HT1080 (cell line): Measurements from ENCODE around the gene CACNA2D3. TPM values are rescaled to one million over a fixed set of nuclear protein-coding genes. Genes with fewer than 3 reads are reported as not detected.

ENCODE experiments used
- DNase-seq: peaks from one replicate; pipeline ENCODE4 v3.0.0-alpha.2; 2015; ENCODE audit warnings: low read depth
- total RNA-seq: library from RNA; depleted of rRNA; stranded (reverse); fragments of >200 nt; shearing (Covaris generic); gene quantifications from 2 replicates; pipeline ENCODE4 v1.2.3, GENCODE V29; 2014

The CACNA2D3 gene
- total RNA-seq, 1 experiment from 2014 or later: 0.14 TPM

DNA sequence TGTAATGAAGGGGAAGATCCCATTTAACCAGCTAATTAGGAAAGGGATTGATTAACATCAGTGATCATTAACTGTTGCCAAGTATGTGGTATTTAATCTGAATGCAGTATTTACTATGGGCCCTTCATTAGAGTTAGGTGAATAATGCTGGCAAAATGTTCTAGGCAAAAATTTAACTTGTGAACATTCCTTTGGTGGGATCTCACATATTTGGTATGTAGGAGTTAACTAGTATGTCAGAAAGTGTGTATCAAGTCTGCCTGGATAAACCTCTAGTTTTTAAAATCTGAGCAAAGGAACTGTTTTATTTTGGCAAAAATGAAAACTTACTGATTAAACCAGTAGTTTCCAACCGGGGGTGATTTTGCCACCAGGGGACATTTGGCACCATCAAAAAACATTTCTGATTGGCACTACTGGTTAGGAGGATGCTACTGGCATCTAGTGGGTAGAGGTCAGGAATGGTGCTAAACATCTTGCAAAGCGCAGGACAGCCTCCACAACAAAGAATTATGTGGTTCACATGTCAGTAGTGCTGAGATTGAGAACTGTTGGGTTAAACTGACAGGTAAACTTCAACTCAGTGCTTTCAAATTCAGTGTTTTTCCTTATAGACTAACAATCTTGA is 783.0 kb downstream of the CACNA2D3 start:
- no peak for DNase-seq

- DNase-seq: no peak
Measured at GRCh38 chr3:54905920-54906319, 783.6 kb downstream of the CACNA2D3 start.

DNA sequence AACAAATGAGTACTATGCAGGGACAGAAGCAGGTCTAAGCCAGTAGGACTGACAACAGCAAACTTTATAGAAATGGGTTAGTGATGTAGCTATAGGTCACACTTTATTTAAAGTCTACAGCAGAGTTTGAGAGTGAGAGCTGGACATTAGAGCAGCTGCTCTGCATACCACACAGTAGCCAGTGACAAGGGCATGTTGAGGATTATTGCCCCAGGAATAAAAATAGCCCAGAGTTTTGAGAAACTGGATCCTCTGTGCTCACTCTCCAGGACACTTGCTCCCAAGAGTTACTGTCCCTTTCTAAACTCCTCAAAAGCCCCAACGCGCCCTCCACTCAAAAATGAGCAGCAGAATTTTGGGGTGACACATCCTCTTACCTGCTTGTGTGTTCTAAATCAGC is 784.4 kb downstream of the CACNA2D3 start:
- DNase-seq: no peak

DNA sequence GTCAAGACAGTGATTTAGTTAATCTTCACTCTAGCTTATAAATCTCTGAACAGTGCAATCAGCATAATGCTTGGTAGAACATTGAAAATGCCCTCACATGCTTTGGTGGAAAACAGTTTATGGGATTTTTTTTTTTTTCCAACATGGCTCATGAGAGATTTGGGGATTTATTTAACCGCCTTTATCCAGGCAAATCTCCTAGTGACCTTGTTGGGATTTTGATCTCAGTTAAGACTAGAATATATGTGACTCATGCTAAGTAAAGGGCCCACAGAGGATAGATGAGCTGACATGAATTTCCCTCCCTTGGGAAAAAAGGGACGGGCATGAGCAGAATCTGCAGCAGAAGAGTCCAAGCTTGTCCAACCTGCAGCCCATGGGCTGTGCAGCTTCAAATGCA is 786.8 kb downstream of the CACNA2D3 start:
- DNase-seq: no peak

- DNase-seq: no peak
Measured at GRCh38 chr3:54914180-54914579, 791.8 kb downstream of the CACNA2D3 start.

- no peak for DNase-seq
Measured at GRCh38 chr3:54915181-54915580, 792.8 kb downstream of the CACNA2D3 start.

GRCh38 chr3:54915976-54916375 is 793.6 kb downstream of the CACNA2D3 start:
- no peak for DNase-seq

- no peak for DNase-seq
Measured at GRCh38 chr3:54916732-54917131, 794.4 kb downstream of the CACNA2D3 start.

DNA sequence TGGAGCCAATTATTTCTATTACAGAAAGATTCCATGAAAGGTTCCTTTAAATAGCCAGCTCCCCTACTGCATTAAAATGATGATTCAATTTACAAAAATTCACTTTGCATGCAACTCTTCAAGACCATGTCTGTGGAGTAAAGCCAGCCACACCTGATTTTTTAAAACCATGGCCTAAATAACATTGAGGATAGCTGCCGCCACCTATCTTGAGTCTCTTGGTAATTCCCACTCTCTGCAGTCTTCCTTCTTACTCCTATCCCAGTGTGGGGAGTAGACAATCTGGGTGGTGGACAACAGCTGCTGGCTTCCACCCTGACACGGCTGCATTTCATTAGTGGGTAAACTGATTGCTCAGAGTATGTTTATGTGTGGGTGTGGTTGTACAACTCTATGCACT is 794.8 kb downstream of the CACNA2D3 start:
- DNase-seq: no peak

DNA sequence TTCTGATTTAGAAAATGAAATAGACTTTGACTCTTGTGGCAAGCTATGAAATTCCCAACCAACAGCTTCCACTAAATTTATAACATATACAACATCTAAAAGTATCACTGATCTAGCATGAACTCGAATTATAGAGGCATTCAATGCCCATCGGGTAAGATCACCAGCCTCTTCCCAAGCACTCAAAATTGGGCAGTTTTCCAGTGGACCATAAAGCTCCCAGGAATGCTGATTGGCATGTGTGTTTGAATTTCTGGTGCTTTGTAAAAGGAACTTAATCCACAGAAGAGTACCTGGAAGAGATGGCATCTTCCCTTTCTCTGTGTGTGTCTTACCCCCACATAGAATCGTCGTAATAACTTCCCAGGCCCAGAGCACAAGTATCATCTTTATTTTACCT is 795.5 kb downstream of the CACNA2D3 start:
- DNase-seq: no peak

GRCh38 chr3:54918516-54918915 is 796.2 kb downstream of the CACNA2D3 start:
- DNase-seq: no peak

DNA sequence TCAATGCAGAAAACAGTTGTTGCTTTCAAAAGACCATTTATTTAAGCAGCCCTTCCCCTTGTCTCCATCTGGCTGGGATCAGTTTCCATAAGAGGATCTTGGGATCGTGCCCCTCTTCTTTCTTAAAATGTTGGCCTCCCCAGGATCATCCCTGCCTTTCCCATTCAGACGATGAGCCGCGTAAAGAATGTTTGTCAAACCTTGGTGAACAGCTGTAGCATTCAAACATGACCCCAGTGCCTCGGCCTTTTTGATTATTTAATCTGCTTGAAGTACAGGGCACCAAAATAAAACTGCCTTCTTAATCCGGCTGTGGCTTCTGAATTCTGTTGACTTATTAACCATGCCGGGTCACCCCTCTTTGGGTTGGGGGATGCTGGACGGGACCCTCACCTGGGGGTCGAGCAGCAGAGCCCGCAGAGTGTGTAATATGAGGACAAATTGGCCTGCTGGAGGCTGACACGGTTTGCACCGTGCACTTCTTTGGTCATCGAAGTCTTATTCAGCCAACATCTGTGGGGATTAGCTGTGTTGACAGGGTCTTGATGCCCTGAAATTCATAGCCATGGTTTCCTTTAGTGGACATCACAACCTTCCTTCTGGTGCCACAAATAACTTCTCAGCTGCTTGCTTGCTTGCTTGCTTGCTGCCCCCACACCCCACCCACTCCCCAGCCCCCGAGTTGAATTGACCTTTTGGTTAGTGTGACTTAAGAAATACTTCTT is 805.9 kb downstream of the CACNA2D3 start, which contains the start of gene LRTM1:
TSS of gene LRTM1 (minus strand) at position 14 of the 725 bp plus-strand sequence. CDS start 148 bp downstream, outside the sequence.
- DNase-seq: no peak

DNA sequence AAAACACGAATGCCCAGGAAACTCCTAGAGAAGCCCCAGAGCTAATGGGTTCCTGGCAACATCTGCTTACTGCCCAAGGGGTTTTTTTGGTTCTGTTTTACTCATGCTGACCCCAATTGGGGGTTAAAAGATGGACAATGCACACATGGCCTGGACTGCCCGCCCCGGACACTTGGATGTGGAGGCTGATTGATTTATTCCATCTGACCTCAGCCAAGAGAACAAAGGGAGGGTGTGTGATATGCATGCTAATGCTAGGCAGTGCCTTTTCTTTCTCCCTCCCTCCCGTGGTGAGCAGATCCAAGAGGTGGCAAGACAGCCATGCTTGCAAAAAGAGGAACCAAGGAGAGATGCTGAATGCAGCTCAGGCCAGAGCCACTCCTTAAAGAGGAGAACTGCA is 808.8 kb downstream of the CACNA2D3 start:
- DNase-seq: no peak

DNA sequence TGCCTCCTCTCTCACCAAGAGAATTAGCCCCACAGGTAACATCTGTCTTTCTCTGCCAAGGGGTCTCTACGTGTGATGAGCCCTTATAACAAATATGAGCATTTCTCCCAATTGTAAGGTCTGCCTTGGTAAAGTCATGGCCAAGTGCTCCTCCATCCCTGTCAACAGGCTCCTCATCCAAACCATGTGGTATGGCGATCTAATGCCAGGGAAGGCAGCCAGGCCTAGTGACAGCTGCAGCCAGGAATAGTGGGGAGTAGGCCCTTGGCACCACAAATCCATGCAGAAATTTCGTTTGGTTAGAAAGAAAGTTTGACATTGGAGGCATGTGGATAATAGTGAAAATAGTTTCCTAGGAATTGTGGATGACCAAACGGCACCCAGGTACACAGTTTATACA is 810.3 kb downstream of the CACNA2D3 start:
- DNase-seq: no peak

DNA sequence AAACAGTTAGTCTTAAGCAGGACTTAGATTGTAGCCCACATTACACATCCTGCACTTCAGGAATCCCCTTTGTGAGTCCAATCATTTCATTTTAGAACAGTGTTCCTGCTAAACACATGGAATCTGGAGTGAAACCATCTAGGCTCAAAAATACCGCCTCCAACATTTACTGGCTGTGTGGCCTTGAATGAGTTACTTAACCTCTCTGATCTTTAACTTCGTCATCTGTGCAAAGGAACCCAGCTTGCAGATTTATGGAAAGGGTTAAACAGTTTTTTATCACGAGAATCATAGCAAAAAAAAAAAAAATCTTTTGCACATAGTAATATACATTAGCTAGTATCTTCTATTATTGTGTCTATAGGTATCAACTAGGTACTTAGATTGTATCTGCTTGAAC is 813.5 kb downstream of the CACNA2D3 start:
- DNase-seq: no peak

GRCh38 chr3:54936561-54936960 is 814.2 kb downstream of the CACNA2D3 start:
- DNase-seq: no peak

DNA sequence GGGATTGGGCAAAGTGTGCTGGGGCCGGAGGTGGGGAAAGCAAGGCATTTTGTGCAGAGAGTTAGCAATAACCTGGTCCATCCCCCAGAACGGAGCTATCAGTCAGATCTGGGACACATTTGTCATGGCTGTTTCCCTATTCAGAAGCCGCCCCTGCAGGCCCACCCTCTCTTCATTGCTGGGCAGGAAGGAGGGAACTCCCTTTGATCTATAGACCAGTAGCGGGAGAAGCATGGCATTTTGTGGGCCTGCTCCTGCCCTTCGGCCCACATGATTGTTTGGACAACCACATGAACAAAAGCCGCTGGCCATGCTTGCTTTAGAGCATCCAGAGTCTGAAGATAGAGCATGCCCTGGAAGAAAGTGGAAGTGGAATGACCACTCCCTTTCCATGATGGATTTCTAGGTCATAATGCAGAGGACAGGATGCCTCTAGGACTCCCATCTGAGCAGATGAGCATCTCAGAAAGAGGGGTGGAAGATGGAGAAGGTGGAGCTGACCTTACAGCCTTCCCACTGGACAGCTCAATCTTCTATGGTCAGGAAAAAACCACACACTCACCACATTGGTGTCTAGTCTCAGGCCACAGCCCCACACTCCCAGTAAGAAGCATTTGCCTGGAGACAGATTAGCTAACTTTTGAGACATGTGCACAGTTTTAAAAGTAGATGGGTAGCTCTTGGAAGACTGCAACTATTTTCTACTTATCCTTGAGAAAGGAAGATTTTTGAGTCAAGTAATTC is 817.4 kb downstream of the CACNA2D3 start:
- DNase-seq: peak; percentile 9

DNA sequence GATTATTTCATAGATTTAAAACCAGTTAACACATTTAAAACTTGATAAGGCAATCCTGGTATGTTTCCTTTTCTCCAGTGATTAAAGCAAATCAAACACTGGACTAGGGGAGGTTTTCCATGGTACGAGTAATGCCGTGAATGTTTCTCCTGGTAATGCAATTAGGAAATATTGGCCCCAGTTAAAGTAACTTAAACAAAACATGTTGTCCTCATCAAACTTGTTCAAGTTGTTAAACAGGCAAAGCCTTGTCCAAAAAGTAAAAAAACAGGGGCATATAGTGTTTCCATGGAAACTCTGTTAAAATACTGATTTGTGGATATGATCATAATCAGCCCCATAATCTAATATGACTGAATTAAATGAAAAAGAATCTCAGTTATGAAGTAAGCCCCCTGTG is 818.6 kb downstream of the CACNA2D3 start:
- DNase-seq: no peak

DNA sequence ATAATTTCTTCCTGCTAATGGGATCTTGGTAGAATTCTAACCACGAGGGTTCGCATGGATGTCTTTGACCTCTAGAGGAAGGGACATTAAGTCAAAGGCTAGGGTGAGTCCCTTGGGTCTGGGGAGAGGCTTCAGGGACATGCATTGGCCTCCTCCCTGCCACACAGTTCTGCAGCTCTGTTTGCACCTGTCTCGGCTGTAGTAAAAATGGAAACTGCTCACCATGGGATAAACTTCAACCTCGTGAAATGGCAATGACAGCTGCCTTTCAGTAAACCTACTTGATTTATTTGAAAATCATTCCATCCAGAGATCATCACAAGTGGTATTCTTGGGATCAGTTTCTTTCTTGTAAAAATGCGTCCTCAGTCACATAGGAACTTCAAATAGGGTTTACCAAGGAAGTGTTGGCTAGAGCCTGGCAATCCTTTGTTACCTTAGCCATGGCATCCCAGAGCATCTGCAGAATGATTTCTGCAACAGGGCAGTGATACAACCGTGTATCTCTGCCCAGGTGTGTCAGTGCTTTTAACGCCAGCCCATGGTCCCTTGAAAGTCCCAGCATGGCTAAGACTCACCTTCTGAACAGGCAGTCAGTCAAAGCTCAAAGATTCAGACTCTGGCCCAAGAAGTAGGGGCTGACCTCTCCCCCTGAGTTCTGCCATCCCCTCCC is 819.5 kb downstream of the CACNA2D3 start:
- DNase-seq: no peak

- DNase-seq: no peak
Measured at GRCh38 chr3:54949491-54950044, 827.2 kb downstream of the CACNA2D3 start.

DNA sequence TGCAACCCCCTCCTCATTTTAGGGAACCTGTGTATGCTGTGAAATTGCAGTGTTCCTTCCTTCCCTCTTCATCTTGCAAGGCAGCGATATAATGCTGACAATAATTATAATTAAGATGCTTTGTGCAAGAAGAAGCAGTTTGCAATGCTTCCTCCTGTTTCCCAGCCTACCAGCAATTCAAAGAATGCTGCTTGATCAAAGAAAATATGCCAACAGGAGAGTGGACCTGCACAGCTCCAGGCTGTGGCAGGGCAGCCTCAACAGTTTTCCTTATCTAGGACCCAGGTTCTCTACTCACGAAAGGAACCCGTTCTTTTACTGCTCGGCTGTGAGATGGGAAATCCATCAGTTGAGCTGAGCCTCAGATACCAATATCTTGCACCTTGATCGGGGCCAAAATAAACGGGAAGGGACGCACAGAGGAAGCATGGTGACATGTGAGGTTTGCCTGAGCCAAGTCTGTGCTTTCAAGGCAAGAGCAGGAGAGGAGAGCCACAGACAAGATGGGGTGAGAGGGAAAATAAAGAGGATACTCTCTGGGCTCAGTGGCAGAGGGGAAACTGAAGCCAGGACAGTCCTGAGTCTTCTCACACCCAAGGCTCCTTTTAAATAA is 828.1 kb downstream of the CACNA2D3 start:
- DNase-seq: no peak
